GM20000 (cell line): ENCODE measurements around the gene NME3.
A peak's percentile ranks its signal among the peaks of the same experiment; 100 is the strongest.

ENCODE experiments used
- DNase-seq: peaks from one replicate; pipeline ENCODE4 v3.0.0; 2012; ENCODE audit warnings: low spot score
- CTCF ChIP-seq: IDR thresholded peaks from 2 replicates; pipeline ENCODE4 v1.5.1; 2012; ENCODE audit warnings: mild to moderate bottlenecking, control low read depth; ENCODE audit errors: extremely low read depth, missing control alignments

The NME3 gene

DNA sequence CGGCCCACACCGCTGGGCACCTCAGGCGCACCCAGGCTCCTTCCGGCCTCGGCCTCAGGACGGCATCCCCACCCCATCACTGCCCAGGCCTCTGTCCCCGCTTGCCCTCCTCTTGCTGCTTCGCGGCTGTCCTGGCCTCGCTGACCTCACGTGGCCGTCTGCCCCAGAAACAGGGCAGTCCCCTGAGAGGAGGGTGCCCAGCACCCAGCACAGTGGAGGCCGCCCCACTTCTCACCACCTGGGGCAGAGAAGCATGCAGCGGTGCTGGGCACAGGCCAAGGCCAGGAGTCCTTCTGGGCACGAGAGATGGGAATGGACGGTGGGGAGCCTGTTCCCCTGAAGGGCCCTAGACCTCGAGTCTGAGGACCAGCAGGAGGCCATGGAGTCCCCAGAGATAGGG is 46.4 kb upstream of the NME3 start:
- no peak for TF ChIP-seq CTCF
- DNase-seq = no peak

DNA sequence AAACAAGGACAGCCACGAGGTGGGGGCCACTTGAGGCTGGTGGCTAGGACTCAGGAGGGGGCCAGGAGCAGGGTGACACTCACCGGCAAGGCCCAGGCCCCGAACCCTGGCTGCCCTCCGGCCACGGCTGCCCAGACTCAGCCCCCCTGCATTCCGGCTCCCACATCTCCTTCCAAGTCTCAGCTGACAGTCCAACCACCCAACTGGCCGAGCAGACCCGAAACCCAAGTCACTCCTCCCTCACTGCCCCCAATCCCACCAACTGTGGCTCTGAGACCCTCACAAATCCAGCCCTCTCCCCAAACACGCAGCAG is 45.9 kb upstream of the NME3 start:
- no peak for TF ChIP-seq CTCF
- no peak for DNase-seq

- no peak for TF ChIP-seq CTCF
- no peak for DNase-seq
Observed at GRCh38 chr16:1816396-1817275, 45.3 kb upstream of the NME3 start.

DNA sequence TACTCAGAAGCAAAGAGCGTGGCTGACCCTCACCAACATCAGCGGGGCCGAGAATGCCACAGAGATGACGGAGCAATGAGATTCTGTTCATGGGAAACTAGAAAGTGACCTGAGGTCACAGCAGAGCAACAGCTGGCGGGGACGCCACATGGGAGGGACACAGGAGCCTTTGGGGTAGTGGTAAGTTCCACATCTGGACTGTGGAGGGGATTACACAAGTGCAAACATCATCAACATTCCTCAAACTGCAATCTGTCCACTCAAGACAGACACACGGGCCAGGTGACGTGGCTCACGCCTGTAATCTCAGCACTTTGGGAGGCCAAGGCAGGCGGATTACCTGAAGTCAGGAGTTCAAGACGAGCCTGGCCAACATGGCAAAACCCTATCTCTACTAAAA is 44.1 kb upstream of the NME3 start:
- no peak for TF ChIP-seq CTCF
- no peak for DNase-seq

- TF ChIP-seq CTCF = peak; percentile 8
Observed at GRCh38 chr16:1812732-1813163, 41.4 kb upstream of the NME3 start.

GRCh38 chr16:1810536-1810935 is 39.2 kb upstream of the NME3 start:
- DNase-seq = no peak
- TF ChIP-seq CTCF = no peak

More at GRCh38 chr16:1812732-1813163, 41.4 kb upstream of the NME3 start:
- DNase-seq = no peak

DNA sequence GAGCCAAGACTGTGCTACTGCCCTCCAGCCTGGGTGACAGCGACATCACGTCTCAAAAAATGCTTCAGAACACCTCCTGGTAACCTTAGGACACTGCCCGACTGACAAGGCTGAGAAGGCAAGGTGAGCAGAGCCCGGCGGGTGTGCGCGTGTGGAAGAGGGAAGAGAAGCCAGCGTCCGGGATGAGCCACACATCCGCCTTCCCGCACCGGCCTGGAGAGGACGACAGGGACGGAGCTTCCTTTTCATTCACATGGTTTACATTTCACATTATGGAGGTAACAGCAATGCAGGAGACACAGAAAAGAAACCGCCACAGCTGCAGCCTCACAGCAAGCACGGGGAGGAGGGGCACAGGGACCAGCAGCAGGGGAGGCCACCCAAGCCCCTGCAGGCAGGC is 38.8 kb upstream of the NME3 start:
- no peak for TF ChIP-seq CTCF
- no peak for DNase-seq
